Measurements from ENCODE around the gene PTCD1.

GRCh38 chr7:99403764-99404163, 34.8 kb downstream of the PTCD1 start:
- no peak for TF ChIP-seq CTCF (IDR thresholded peaks at IDR 0.05)
- no peak for TF ChIP-seq POLR2A (IDR thresholded peaks at IDR 0.05)

Measured in Peyer's patch (tissue), 4 donors.